ENCODE data around the gene OS9. TPM values are rescaled to one million over a fixed set of nuclear protein-coding genes. Genes with fewer than 3 reads are reported as not detected.
A peak's percentile ranks its signal among the peaks of the same experiment; 100 is the strongest.

The OS9 gene
- total RNA-seq, 1 donor from 2014 or later, result 110 TPM

- intact Hi-C loops (cut with DNase I), result no loop called here
- ATAC-seq (no peak), DNase-seq (ENCODE audit: missing footprints) (no peak)
Measured at GRCh38 chr12:57731411-57732080, 37.6 kb downstream of the OS9 start.

- DNase-seq (ENCODE audit: missing footprints) (no peak), ATAC-seq (no peak)
- intact Hi-C loops (cut with DNase I), result no loop called here
Measured at GRCh38 chr12:57732270-57732669, 38.3 kb downstream of the OS9 start.

GRCh38 chr12:57732726-57733593, 39.0 kb downstream of the OS9 start:
- intact Hi-C loops (cut with DNase I), result no loop called here
- ATAC-seq (no peak), DNase-seq (ENCODE audit: missing footprints) (no peak)

GRCh38 chr12:57733928-57734327, 40.0 kb downstream of the OS9 start:
- DNase-seq (ENCODE audit: missing footprints) (no peak), ATAC-seq (no peak)
- intact Hi-C loops (cut with DNase I), result no loop called here

GRCh38 chr12:57734591-57734990, 40.7 kb downstream of the OS9 start:
- intact Hi-C loops (cut with DNase I), result no loop called here
- DNase-seq (ENCODE audit: missing footprints) (no peak), ATAC-seq (no peak)

- intact Hi-C loops (cut with DNase I), result no loop called here
- DNase-seq (ENCODE audit: missing footprints), result no peak
- ATAC-seq, result no peak
Measured at GRCh38 chr12:57735198-57735855, 41.4 kb downstream of the OS9 start.

GRCh38 chr12:57735952-57736740, 42.2 kb downstream of the OS9 start:
- DNase-seq (ENCODE audit: missing footprints), result no peak
- intact Hi-C loops (cut with DNase I), result no loop called here
- peak; percentile 24 for ATAC-seq

- ATAC-seq, result no peak
- no peak for DNase-seq (ENCODE audit: missing footprints)
- intact Hi-C loops (cut with DNase I), result no loop called here
Measured at GRCh38 chr12:57736741-57737466, 43.0 kb downstream of the OS9 start.

GRCh38 chr12:57737467-57738460, 43.8 kb downstream of the OS9 start:
- DNase-seq (ENCODE audit: missing footprints) (no peak), ATAC-seq (no peak)
- intact Hi-C loops (cut with DNase I), result no loop called here

GRCh38 chr12:57738661-57739237, 44.8 kb downstream of the OS9 start, which contains the start of gene AGAP2:
Gene AGAP2, minus strand, starts transcription at chr12:57738742. Its CDS starts 496 bp downstream, at chr12:57738246.
- ATAC-seq (no peak), DNase-seq (ENCODE audit: missing footprints) (no peak)
- intact Hi-C loops (cut with DNase I), result no loop called here

GRCh38 chr12:57739387-57739786, 45.5 kb downstream of the OS9 start:
- DNase-seq (ENCODE audit: missing footprints), result no peak
- ATAC-seq, result no peak
- intact Hi-C loops (cut with DNase I), result no loop called here

- DNase-seq (ENCODE audit: missing footprints) (no peak), ATAC-seq (no peak)
- intact Hi-C loops (cut with DNase I), result no loop called here
Measured at GRCh38 chr12:57739914-57740538, 46.1 kb downstream of the OS9 start.

GRCh38 chr12:57740656-57741412, 46.9 kb downstream of the OS9 start:
- ATAC-seq (no peak), DNase-seq (ENCODE audit: missing footprints) (no peak)
- intact Hi-C loops (cut with DNase I), result no loop called here

- ATAC-seq, result no peak
- DNase-seq (ENCODE audit: missing footprints), result no peak
Measured at GRCh38 chr12:57741413-57741789, 47.5 kb downstream of the OS9 start.

GRCh38 chr12:57741844-57742738, 48.2 kb downstream of the OS9 start:
- no peak for ATAC-seq
- intact Hi-C loops (cut with DNase I), result no loop called here
- no peak for DNase-seq (ENCODE audit: missing footprints)

More at GRCh38 chr12:57741413-57741789, 47.5 kb downstream of the OS9 start:
- intact Hi-C loops (cut with DNase I), result no loop called here
